NCI-H1694 treated with DMSO at 0.1 percent for 48 hours (cell line): ENCODE measurements around the gene ILDR1.

Experiments used
- DNase-seq: peaks from one replicate; lab custom pipeline; 2025; lab: John Stamatoyannopoulos, UW

The ILDR1 gene

GRCh38 chr3:121992601-121993560 is 29.2 kb downstream of the ILDR1 start:
- no peak for DNase-seq

- DNase-seq: no peak
These were observed 32.1 kb downstream of the ILDR1 start for GRCh38 chr3:121989943-121990342.

DNA sequence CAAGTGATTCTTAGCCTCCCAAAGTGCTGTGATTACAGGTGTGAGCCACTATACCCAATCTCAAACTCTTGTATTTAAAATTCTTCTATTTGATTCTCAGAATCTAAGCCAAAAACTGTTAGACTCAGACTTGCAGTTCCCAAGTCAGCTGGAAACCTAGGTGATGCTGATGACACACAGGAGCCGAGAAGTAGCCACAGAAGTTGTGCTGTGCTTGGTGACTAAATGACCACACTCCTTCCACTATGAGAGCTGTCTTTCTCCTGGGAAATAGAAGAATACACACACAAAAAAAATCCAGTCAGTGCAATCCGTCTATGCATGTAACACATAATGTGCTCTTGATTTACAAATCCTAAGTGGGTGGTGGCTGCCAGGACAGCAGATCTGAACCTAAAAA is 33.9 kb downstream of the ILDR1 start:
- no peak for DNase-seq

DNA sequence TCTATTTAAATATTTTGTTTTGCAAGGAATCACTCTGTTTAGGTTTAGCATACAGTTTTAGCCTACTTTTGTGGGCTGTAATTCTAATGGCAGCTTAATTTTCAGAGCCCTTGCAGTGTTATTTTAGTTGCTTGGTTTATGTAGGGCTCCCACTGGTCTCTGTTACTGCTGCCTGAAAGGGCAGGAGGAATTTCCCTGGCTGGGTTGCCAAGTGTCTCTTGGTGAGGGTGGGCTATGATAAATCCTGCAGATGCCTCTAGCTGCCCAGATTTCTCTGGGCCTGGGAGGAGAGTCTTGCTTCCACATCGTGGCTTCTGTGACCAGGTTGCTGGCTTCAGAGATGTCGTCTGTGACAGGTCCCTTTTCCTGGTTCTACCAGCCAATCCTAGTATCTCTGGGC is 36.2 kb downstream of the ILDR1 start:
- no peak for DNase-seq

- DNase-seq: no peak
These were observed 40.6 kb downstream of the ILDR1 start for GRCh38 chr3:121981473-121981872.

- no peak for DNase-seq
These were observed 41.6 kb downstream of the ILDR1 start for GRCh38 chr3:121980450-121980796.

- no peak for DNase-seq
These were observed 42.2 kb downstream of the ILDR1 start for GRCh38 chr3:121979734-121980449.

DNA sequence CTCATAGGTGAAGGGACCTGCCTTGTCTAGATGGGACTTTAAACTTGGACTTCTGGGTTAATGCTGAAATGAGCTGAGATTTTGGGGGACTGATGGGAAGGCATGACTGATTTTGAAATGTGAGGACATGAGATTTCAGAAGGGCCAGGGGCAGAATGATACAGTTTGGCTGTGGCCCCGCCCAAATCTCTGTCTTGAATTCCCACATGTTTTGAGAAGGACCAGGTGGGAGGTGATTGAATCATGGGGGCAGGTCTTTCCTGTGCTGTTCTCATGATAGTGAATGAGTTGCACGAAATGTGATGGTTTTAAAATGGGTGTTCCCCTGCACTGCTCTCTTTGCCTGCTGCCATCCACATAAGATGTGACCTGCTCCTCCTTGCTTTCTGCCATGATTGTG is 42.8 kb downstream of the ILDR1 start:
- no peak for DNase-seq

- no peak for DNase-seq
These were observed 45.3 kb downstream of the ILDR1 start for GRCh38 chr3:121976727-121977126.

- DNase-seq: no peak
These were observed 46.2 kb downstream of the ILDR1 start for GRCh38 chr3:121975702-121976302.

DNA sequence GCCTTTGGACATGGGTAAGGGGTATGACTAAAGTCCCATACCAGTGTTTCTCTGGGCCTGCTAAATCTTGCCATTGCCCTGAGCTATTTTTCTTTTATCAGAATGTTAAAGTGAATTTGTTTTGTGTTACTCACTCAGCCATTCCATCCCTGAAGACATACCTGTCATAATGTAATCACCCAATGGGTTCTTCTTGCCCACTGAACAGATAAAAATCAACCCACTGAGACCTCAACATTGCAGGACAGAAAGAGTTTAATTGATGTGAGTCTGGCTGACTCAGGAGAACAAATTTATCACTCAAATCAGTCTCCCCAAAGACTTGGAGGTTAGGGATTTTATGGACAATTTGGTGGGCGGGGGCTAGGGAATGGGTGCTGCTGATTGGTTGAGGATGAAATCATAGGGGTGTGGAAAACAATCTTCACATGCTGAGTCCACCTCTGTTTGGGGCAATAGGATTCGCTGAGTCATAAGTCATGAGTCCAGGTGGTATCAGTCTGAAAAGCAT is 47.4 kb downstream of the ILDR1 start:
- DNase-seq: no peak

DNA sequence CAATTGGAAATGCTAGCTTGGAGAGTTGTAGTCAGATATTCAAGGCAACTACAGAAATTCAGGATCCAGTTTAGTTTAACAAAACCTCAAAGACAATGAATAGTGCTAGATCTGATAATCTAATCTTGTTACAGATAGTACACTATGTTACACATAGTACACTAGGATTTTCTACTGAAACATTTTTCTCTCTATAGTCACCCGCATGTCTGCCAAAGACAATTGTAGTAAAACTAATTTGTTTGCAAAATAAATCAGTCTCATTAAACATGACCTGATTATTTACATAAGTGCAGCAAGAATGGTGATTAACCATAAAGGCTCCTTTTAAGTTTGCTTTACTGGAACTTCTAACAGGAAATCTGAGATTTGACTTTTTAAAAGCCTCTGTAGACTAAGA is 52.0 kb downstream of the ILDR1 start:
- no peak for DNase-seq

DNA sequence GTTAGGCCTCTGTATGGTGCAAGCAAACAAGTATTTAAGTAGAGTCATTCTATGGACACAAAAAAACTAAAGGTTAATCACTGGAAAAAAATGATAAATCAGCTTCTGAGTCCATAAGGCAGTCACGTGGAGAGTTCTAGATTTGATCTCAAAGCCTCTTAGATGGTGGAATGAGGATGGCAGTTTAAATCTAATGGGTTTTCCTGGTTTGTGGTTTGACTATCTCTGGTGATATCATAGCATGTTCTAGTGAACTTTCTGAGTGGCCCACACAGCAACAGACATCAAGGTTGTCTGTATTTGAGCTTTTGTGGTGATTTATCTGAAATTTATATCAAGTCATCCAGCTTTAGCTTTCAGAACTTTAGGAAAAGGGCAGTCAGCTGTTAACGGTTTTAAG is 52.4 kb downstream of the ILDR1 start:
- no peak for DNase-seq

- DNase-seq: no peak
These were observed 58.4 kb downstream of the ILDR1 start for GRCh38 chr3:121963608-121964007.

DNA sequence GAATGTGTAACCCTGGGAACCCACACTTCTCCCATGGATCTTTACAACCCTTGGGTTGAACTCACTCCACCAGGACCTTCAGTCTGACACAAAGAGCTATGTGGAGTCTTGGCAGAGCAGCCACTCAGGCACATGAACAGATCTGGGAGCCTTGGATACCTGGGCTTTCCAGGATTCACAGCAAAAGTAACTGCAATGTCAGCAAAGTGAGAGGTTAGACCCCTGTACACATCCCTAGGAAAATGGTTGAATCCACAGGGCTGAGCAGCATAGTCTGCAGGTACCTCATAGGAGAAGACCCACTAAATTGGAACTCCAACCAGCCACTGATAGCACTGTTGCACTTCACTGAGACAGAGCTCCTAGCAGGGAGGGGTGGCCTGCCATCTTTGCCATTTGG is 59.6 kb downstream of the ILDR1 start:
- no peak for DNase-seq

- DNase-seq: no peak
These were observed 60.8 kb downstream of the ILDR1 start for GRCh38 chr3:121961283-121961682.

GRCh38 chr3:121958801-121959200 is 63.2 kb downstream of the ILDR1 start:
- no peak for DNase-seq

- no peak for DNase-seq
These were observed 64.2 kb downstream of the ILDR1 start for GRCh38 chr3:121957674-121958415.

GRCh38 chr3:121956363-121956762 is 65.7 kb downstream of the ILDR1 start:
- no peak for DNase-seq

GRCh38 chr3:121951291-121951919 is 70.6 kb downstream of the ILDR1 start:
- DNase-seq: no peak

DNA sequence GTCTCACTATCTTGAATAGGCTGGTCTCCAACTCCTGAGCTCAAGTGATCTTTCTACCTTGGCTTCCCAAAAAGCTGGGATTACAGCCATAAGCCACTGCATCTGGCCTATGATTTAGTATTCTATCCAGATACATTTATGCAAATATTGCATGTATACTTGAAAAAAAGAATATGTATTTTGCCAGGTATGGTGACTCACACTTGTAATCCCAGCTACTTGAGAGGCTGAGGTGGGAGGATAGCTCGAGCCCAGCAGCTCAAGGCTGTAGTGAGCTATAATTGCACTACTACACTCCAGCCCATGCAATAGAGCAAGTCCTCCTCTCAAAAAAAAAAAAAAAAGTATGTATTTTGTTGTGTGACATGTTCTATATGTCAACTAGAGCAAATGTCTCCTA is 73.4 kb downstream of the ILDR1 start:
- DNase-seq: no peak

DNA sequence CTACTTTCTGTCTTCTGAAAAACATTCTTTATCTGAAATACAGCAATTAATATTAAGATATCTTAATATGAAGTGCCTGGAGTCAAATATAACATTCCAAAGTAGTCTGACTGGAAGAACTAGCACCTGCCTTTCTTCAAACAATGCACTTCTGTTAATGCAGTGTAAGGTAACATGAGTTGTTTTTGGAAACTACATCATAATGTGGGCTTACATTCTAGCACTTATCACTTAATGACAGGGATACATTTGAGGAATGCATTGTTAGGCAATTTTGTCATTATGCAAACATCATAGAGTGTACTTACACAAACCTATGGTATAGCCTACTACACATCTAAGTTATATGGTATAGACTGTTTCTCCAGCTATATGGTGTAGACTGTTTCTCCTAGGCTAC is 78.6 kb downstream of the ILDR1 start:
- DNase-seq: no peak
